GM23338 (cell line): ENCODE data around the gene PCGF2. TPM values are rescaled to one million over a fixed set of nuclear protein-coding genes. Genes with fewer than 3 reads are reported as not detected.

Experiments
- ATAC-seq: fragments of 200-7000 bp; cut with Tn5 transposase; 3 replicates; pipeline ENCODE4 v1.9.1; 2020
- DNase-seq: peaks from one replicate; pipeline ENCODE4 v3.0.0-alpha.2; 2015; ENCODE audit warnings: low spot score
- H2AFZ ChIP-seq: fragments of 200-600 bp; sonication (generic); 2 replicates; pipeline ENCODE4 v1.8.0; 2016; ENCODE audit warnings: antibody characterized with exemption, mild to moderate bottlenecking, moderate library complexity
- H3F3A ChIP-seq: fragments of 200-600 bp; sonication (generic); replicated peaks from 2 replicates; pipeline ENCODE4 v1.8.0; 2017; ENCODE audit warnings: antibody characterized with exemption, mixed run types, low read depth
- H3K27ac ChIP-seq: fragments of 200-600 bp; sonication (generic); 2 replicates; pipeline ENCODE4 v1.6.1; 2016; ENCODE audit warnings: low read depth
- H3K27me3 ChIP-seq: fragments of 200-600 bp; sonication (generic); 2 replicates; pipeline ENCODE4 v1.8.0; 2016; ENCODE audit warnings: mild to moderate bottlenecking, mixed run types, moderate library complexity; ENCODE audit not compliant: insufficient read depth
- H3K36me3 ChIP-seq: fragments of 200-600 bp; sonication (generic); 2 replicates; pipeline ENCODE4 v1.8.0; 2016; ENCODE audit warnings: mild to moderate bottlenecking; ENCODE audit not compliant: insufficient read depth
- H3K4me1 ChIP-seq: fragments of 200-600 bp; sonication (generic); 2 replicates; pipeline ENCODE4 v1.8.0; 2016; ENCODE audit warnings: mild to moderate bottlenecking, moderate library complexity; ENCODE audit not compliant: insufficient read depth
- H3K4me2 ChIP-seq: fragments of 200-600 bp; sonication (generic); 2 replicates; pipeline ENCODE4 v1.7.1; 2017; ENCODE audit warnings: mixed run types
- H3K4me3 ChIP-seq: fragments of 200-600 bp; sonication (generic); 2 replicates; pipeline ENCODE4 v1.6.1; 2016; ENCODE audit warnings: mixed run types
- H3K79me2 ChIP-seq: fragments of 200-600 bp; sonication (generic); replicated peaks from 2 replicates; pipeline ENCODE4 v1.8.0; 2017; ENCODE audit warnings: mild to moderate bottlenecking; ENCODE audit not compliant: insufficient read depth
- H3K9me2 ChIP-seq: fragments of 200-600 bp; sonication (generic); 2 replicates; pipeline ENCODE4 v1.8.0; 2017; ENCODE audit not compliant: insufficient read depth
- H4K20me1 ChIP-seq: fragments of 200-600 bp; sonication (generic); replicated peaks from 2 replicates; pipeline ENCODE4 v1.8.0; 2017; ENCODE audit warnings: mild to moderate bottlenecking; ENCODE audit not compliant: insufficient read depth
- H3K27ac Mint-ChIP-seq: 2 replicates; pipeline ENCODE4 v1.8.0; 2020; ENCODE audit warnings: inconsistent platforms, mild to moderate bottlenecking, moderate library complexity, mixed read lengths
- H3K27me3 Mint-ChIP-seq: 3 replicates; pipeline ENCODE4 v1.8.0; 2022; ENCODE audit warnings: low read depth, mild to moderate bottlenecking, moderate library complexity, mixed read lengths, inconsistent platforms; ENCODE audit not compliant: insufficient read depth, poor library complexity
- H3K36me3 Mint-ChIP-seq: 3 replicates; pipeline ENCODE4 v1.8.0; 2021; ENCODE audit warnings: low read depth, mild to moderate bottlenecking, inconsistent platforms, moderate library complexity, mixed read lengths
- H3K4me1 Mint-ChIP-seq: 3 replicates; pipeline ENCODE4 v1.8.0; 2020; ENCODE audit warnings: mild to moderate bottlenecking, inconsistent platforms, mixed read lengths
- H3K4me3 Mint-ChIP-seq: 3 replicates; pipeline ENCODE4 v1.8.0; 2021; ENCODE audit warnings: moderate library complexity, mild to moderate bottlenecking, inconsistent platforms, mixed read lengths
- H3K9me3 Mint-ChIP-seq: 3 replicates; pipeline ENCODE4 v1.8.0; 2020; ENCODE audit warnings: moderate library complexity, mild to moderate bottlenecking, inconsistent platforms, mixed read lengths
- CREB1 ChIP-seq: fragments of 250-450 bp; sonication (Bioruptor Pico); IDR thresholded peaks from 2 replicates; pipeline ENCODE4 v1.5.0; 2020; ENCODE audit warnings: low read depth, mild to moderate bottlenecking, moderate library complexity
- EZH2 ChIP-seq: fragments of 200-600 bp; sonication (generic); IDR thresholded peaks from one replicate; pipeline ENCODE4 v1.8.0; 2017; ENCODE audit warnings: antibody characterized with exemption, mild to moderate bottlenecking, low read depth; ENCODE audit not compliant: unreplicated experiment
- NANOG ChIP-seq: IDR thresholded peaks from 2 replicates; pipeline ENCODE4 v1.6.1; 2016; ENCODE audit warnings: antibody characterized with exemption, borderline replicate concordance
- POLR2AphosphoS5 ChIP-seq: IDR thresholded peaks from 2 replicates; pipeline ENCODE4 v1.6.1; 2016; ENCODE audit warnings: antibody characterized with exemption, low read depth
- ZNF114 ChIP-seq: fragments of 250-450 bp; sonication (Bioruptor Pico); IDR thresholded peaks from 2 replicates; pipeline ENCODE4 v1.5.0; 2020; ENCODE audit warnings: mild to moderate bottlenecking, moderate library complexity
- ZNF331 ChIP-seq: fragments of 250-450 bp; sonication (Bioruptor Pico); IDR thresholded peaks from 2 replicates; pipeline ENCODE4 v1.5.0; 2020; ENCODE audit warnings: low read depth, mild to moderate bottlenecking, moderate library complexity
- polyA plus RNA-seq: library from polyadenylated mRNA; unstranded; fragments of >200 nt; fragmentation: Nextera tagmentation; extraction: Ambion mirVana; gene quantifications from 2 replicates; pipeline ENCODE4 v1.2.1, GENCODE V29; 2016
- total RNA-seq: library from RNA; depleted of rRNA; stranded (reverse); fragments of >200 nt; shearing (Covaris generic); gene quantifications from 2 replicates; pipeline ENCODE4 v1.2.3, GENCODE V29; 2014
- TF ChIP-seq, protein P1 (sequence below): IDR thresholded peaks from 2 replicates; pipeline ENCODE4 v1.6.1; 2016; ENCODE audit warnings: antibody characterized with exemption
- TF ChIP-seq, protein P2 (sequence below): IDR thresholded peaks from one replicate; pipeline ENCODE4 v1.6.1; 2018; ENCODE audit warnings: antibody characterized with exemption; ENCODE audit not compliant: unreplicated experiment
- TF ChIP-seq, protein P3 (sequence below): fragments of 250-450 bp; sonication (Bioruptor Pico); IDR thresholded peaks from 2 replicates; pipeline ENCODE4 v1.5.0; 2020; ENCODE audit warnings: mild to moderate bottlenecking, moderate library complexity

The PCGF2 gene
- total and polyA plus RNA-seq, 2 experiments from 2014 or later: 21.1 to 51.9 TPM

DNA sequence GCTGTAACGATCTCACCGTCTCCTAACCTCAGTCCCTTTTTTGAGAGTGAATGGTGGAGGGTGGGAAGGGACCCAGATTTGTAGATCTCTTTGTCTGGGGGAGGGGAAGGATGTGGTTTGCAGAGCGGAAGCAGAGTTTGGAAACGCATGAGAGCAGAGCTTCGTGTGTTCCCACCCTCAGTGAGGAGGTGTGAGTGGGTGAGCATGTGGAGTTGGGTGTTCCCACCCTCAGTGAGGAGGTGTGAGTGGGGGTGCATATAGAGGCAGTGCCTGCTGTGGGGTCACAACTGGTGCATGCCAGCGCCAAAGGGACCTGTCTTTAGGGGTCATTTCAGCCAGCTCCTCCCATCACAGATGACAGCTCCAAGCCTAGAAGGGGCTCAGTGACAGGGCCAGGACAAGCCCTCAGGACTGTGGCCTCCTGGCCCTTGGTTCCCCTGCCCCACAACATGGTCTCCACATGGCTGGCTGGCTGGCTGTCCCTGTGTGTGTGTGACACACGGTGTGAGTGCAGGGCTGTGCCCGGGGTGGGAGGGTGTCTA, 19.8 kb downstream of the PCGF2 start:
- H3K4me2 ChIP-seq: no peak overlapping the region
- H3K79me2 ChIP-seq: no peaks in the 10 kb centered on the region
- H3K27me3 ChIP-seq: peaks cover 22% of the 10 kb centered on the region
- peaks cover 34% of the 10 kb centered on the region for H3K4me1 Mint-ChIP-seq
- no peak overlapping the region; the same call in 2 of the 3 replicates for H3K4me3 Mint-ChIP-seq
- H3K27ac Mint-ChIP-seq: no peak overlapping the region
- H3K9me3 Mint-ChIP-seq: no peaks in the 10 kb centered on the region
- peaks cover 3% of the 10 kb centered on the region; the same call in 1 of the 2 replicates for H3F3A ChIP-seq
- H3K9me2 ChIP-seq: no peaks in the 10 kb centered on the region
- H3K4me1 ChIP-seq: peaks cover 18% of the 10 kb centered on the region
- no peak overlapping the region for H3K4me3 ChIP-seq
- peaks cover 33% of the 10 kb centered on the region for H3K27me3 Mint-ChIP-seq
- DNase-seq: no peak
- no peak overlapping the region for H3K27ac ChIP-seq
- no peak overlapping the region for H2AFZ ChIP-seq
- peaks cover 6% of the 10 kb centered on the region; the same call in 2 of the 3 replicates for H3K36me3 Mint-ChIP-seq
- no peak for ATAC-seq
- no peaks in the 10 kb centered on the region; the same call in 1 of the 2 replicates for H4K20me1 ChIP-seq
- H3K36me3 ChIP-seq: no peaks in the 10 kb centered on the region
- TF ChIP-seq EZH2: no peak
- no peak for TF ChIP-seq CREB1 (CRISPR knock-in tag)
- TF ChIP-seq POLR2AphosphoS5: no peak
- TF ChIP-seq ZNF331 (CRISPR knock-in tag): no peak
- TF ChIP-seq, protein P1, sequence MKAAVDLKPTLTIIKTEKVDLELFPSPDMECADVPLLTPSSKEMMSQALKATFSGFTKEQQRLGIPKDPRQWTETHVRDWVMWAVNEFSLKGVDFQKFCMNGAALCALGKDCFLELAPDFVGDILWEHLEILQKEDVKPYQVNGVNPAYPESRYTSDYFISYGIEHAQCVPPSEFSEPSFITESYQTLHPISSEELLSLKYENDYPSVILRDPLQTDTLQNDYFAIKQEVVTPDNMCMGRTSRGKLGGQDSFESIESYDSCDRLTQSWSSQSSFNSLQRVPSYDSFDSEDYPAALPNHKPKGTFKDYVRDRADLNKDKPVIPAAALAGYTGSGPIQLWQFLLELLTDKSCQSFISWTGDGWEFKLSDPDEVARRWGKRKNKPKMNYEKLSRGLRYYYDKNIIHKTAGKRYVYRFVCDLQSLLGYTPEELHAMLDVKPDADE: no peak
- TF ChIP-seq ZNF114: no peak
- TF ChIP-seq, protein P2, sequence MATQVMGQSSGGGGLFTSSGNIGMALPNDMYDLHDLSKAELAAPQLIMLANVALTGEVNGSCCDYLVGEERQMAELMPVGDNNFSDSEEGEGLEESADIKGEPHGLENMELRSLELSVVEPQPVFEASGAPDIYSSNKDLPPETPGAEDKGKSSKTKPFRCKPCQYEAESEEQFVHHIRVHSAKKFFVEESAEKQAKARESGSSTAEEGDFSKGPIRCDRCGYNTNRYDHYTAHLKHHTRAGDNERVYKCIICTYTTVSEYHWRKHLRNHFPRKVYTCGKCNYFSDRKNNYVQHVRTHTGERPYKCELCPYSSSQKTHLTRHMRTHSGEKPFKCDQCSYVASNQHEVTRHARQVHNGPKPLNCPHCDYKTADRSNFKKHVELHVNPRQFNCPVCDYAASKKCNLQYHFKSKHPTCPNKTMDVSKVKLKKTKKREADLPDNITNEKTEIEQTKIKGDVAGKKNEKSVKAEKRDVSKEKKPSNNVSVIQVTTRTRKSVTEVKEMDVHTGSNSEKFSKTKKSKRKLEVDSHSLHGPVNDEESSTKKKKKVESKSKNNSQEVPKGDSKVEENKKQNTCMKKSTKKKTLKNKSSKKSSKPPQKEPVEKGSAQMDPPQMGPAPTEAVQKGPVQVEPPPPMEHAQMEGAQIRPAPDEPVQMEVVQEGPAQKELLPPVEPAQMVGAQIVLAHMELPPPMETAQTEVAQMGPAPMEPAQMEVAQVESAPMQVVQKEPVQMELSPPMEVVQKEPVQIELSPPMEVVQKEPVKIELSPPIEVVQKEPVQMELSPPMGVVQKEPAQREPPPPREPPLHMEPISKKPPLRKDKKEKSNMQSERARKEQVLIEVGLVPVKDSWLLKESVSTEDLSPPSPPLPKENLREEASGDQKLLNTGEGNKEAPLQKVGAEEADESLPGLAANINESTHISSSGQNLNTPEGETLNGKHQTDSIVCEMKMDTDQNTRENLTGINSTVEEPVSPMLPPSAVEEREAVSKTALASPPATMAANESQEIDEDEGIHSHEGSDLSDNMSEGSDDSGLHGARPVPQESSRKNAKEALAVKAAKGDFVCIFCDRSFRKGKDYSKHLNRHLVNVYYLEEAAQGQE: no peak
- TF ChIP-seq, protein P3, sequence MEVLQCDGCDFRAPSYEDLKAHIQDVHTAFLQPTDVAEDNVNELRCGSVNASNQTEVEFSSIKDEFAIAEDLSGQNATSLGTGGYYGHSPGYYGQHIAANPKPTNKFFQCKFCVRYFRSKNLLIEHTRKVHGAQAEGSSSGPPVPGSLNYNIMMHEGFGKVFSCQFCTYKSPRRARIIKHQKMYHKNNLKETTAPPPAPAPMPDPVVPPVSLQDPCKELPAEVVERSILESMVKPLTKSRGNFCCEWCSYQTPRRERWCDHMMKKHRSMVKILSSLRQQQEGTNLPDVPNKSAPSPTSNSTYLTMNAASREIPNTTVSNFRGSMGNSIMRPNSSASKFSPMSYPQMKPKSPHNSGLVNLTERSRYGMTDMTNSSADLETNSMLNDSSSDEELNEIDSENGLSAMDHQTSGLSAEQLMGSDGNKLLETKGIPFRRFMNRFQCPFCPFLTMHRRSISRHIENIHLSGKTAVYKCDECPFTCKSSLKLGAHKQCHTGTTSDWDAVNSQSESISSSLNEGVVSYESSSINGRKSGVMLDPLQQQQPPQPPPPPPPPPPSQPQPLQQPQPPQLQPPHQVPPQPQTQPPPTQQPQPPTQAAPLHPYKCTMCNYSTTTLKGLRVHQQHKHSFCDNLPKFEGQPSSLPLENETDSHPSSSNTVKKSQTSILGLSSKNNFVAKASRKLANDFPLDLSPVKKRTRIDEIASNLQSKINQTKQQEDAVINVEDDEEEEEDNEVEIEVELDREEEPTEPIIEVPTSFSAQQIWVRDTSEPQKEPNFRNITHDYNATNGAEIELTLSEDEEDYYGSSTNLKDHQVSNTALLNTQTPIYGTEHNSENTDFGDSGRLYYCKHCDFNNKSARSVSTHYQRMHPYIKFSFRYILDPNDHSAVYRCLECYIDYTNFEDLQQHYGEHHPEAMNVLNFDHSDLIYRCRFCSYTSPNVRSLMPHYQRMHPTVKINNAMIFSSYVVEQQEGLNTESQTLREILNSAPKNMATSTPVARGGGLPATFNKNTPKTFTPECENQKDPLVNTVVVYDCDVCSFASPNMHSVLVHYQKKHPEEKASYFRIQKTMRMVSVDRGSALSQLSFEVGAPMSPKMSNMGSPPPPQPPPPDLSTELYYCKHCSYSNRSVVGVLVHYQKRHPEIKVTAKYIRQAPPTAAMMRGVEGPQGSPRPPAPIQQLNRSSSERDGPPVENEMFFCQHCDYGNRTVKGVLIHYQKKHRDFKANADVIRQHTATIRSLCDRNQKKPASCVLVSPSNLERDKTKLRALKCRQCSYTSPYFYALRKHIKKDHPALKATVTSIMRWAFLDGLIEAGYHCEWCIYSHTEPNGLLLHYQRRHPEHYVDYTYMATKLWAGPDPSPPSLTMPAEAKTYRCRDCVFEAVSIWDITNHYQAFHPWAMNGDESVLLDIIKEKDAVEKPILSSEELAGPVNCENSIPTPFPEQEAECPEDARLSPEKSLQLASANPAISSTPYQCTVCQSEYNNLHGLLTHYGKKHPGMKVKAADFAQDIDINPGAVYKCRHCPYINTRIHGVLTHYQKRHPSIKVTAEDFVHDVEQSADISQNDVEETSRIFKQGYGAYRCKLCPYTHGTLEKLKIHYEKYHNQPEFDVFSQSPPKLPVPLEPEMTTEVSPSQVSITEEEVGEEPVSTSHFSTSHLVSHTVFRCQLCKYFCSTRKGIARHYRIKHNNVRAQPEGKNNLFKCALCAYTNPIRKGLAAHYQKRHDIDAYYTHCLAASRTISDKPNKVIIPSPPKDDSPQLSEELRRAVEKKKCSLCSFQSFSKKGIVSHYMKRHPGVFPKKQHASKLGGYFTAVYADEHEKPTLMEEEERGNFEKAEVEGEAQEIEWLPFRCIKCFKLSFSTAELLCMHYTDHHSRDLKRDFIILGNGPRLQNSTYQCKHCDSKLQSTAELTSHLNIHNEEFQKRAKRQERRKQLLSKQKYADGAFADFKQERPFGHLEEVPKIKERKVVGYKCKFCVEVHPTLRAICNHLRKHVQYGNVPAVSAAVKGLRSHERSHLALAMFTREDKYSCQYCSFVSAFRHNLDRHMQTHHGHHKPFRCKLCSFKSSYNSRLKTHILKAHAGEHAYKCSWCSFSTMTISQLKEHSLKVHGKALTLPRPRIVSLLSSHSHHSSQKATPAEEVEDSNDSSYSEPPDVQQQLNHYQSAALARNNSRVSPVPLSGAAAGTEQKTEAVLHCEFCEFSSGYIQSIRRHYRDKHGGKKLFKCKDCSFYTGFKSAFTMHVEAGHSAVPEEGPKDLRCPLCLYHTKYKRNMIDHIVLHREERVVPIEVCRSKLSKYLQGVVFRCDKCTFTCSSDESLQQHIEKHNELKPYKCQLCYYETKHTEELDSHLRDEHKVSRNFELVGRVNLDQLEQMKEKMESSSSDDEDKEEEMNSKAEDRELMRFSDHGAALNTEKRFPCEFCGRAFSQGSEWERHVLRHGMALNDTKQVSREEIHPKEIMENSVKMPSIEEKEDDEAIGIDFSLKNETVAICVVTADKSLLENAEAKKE (CRISPR knock-in tag): no peak
- TF ChIP-seq NANOG: no peak
